VCaP (cell line): ENCODE data around the gene RGS9.

ENCODE experiments used
- H3K27ac ChIP-seq: fragments of 450-650 bp; 2 replicates; pipeline ENCODE4 v1.5.1; 2017
- CTCF ChIP-seq: fragments of 450-650 bp; conservative IDR thresholded peaks from 2 replicates; pipeline ENCODE4 v1.5.1; 2017; ENCODE audit warnings: mild to moderate bottlenecking, moderate library complexity

The RGS9 gene

GRCh38 chr17:65260626-65261025, 123.5 kb downstream of the RGS9 start:
- H3K27ac ChIP-seq, result no peak overlapping the region
- no peak for TF ChIP-seq CTCF

- no peak for TF ChIP-seq CTCF
- no peak overlapping the region for H3K27ac ChIP-seq
Measured at GRCh38 chr17:65261152-65261551, 124.0 kb downstream of the RGS9 start.

GRCh38 chr17:65261682-65262636, 124.8 kb downstream of the RGS9 start:
- TF ChIP-seq CTCF, result no peak
- H3K27ac ChIP-seq, result no peak overlapping the region

- no peak for TF ChIP-seq CTCF
- H3K27ac ChIP-seq, result no peak overlapping the region
Measured at GRCh38 chr17:65265276-65265675, 128.1 kb downstream of the RGS9 start.

- no peak for TF ChIP-seq CTCF
- no peak overlapping the region for H3K27ac ChIP-seq
Measured at GRCh38 chr17:65268832-65269231, 131.7 kb downstream of the RGS9 start.

GRCh38 chr17:65270499-65271253, 133.5 kb downstream of the RGS9 start:
- no peak for TF ChIP-seq CTCF
- H3K27ac ChIP-seq, result no peak overlapping the region

GRCh38 chr17:65271296-65271695, 134.1 kb downstream of the RGS9 start:
- H3K27ac ChIP-seq, result no peak overlapping the region
- no peak for TF ChIP-seq CTCF
